Central memory CD8-positive, alpha-beta T cell (primary cell): Measurements from ENCODE around the gene MYO18A.

Experiments used
- ATAC-seq: fragments of 150-1000 bp; cut with Tn5 transposase; replicated peaks from 2 replicates; pipeline ENCODE4 v1.10.0; 2022; ENCODE audit warnings: mild to moderate bottlenecking, moderate FRiP score, moderate number of reproducible peaks; ENCODE audit not compliant: poor library complexity, severe bottlenecking; ENCODE audit errors: extremely low read depth
- DNase-seq, 2 donors: peaks; one replicate each; pipeline ENCODE4 v3.0.0; 2021; ENCODE audit warnings: low spot score in 2 of 2
- H3K27ac Mint-ChIP-seq: one replicate; pipeline ENCODE4 v1.8.0; 2022; ENCODE audit warnings: low read depth, mild to moderate bottlenecking, moderate library complexity, mixed read lengths
- H3K27me3 Mint-ChIP-seq: one replicate; pipeline ENCODE4 v1.8.0; 2022; ENCODE audit warnings: mixed read lengths
- H3K36me3 Mint-ChIP-seq: one replicate; pipeline ENCODE4 v1.8.0; 2022; ENCODE audit warnings: mild to moderate bottlenecking, moderate library complexity, mixed read lengths; ENCODE audit not compliant: insufficient read depth
- H3K4me1 Mint-ChIP-seq: one replicate; pipeline ENCODE4 v1.8.0; 2022; ENCODE audit warnings: mixed read lengths
- H3K4me3 Mint-ChIP-seq: one replicate; pipeline ENCODE4 v1.8.0; 2022; ENCODE audit warnings: mild to moderate bottlenecking, moderate library complexity, mixed read lengths
- H3K9me3 Mint-ChIP-seq: one replicate; pipeline ENCODE4 v1.8.0; 2022; ENCODE audit warnings: mixed read lengths

MYO18A gene

DNA sequence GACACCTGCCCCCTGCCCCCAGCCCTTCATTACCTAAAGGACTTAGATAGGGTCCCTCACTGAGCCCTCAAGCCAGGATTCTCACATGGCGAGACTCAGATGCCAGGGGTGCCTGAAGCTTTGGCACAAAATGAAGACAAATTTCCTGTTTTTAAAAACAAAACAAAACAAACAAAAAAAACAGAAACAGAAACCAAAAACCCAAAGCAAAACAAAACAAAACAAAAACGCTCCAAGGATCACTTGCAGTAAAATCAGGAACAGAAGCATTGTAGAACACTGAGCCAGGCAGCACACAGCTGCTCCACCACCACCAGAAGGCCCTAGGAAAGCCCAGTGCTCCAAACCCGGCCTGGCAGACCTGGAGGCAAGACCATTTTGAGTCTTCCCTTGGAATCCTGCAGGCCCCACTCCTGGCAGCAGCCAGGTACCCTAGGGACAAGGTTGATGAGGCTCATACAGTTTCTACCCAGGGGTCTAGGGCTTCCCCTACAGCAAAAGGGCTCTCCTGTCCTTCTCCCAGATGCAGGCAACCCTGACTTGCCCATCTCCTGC lies 20.8 kb downstream of the MYO18A start:
- DNase-seq (no peak), ATAC-seq (no peak)
- peaks cover 2% of the 10 kb centered on the region for H3K36me3 Mint-ChIP-seq
- no peaks in the 10 kb centered on the region for H3K27me3 Mint-ChIP-seq
- no peaks in the 10 kb centered on the region for H3K9me3 Mint-ChIP-seq
- peak overlapping the region; percentile 6 for H3K27ac Mint-ChIP-seq
- H3K4me1 Mint-ChIP-seq, result peaks cover 19% of the 10 kb centered on the region
- no peak overlapping the region for H3K4me3 Mint-ChIP-seq

DNA sequence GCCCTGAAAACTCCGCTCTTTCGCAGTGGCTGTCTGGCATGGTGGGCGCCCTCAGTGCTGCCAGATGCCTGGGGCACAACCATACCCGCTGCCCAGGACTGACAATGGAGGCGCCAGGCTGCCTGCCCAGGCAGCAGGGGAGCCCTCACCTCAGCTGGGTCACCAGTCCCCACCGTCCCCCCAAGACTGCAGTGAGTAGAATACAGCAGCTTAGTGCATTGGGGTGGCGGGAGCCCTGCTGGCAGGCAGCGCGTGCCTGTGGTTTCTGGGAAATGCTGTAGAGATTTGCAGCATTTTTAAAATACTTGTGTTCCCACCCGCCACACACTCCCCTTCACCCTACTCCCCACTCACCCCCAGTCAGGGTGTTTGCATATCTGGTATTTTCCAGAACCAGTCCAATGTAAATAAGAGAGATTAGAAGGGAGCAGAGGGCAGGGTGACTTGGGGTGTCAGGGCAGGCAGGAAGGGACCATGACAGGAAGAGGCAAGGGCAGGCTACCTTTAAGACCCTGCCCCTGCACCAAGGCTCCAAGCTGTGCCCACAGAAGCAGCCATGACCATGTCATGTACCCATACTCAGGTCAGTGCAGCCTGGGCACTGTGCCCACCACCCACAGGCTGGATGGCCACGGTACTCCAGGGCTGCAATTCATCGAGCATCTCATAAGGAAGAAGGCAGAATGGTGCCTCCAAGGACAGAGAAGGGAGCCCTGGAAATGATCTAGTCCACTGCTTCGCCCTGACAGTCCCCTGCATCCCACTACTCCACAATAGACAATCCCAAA lies 21.5 kb downstream of the MYO18A start:
- no peak overlapping the region for H3K4me3 Mint-ChIP-seq
- no peaks in the 10 kb centered on the region for H3K9me3 Mint-ChIP-seq
- H3K4me1 Mint-ChIP-seq, result peaks cover 24% of the 10 kb centered on the region
- no peak for ATAC-seq
- H3K27me3 Mint-ChIP-seq, result no peaks in the 10 kb centered on the region
- DNase-seq, result no peak
- peaks cover 4% of the 10 kb centered on the region for H3K36me3 Mint-ChIP-seq
- H3K27ac Mint-ChIP-seq, result peak overlapping the region; percentile 6

DNA sequence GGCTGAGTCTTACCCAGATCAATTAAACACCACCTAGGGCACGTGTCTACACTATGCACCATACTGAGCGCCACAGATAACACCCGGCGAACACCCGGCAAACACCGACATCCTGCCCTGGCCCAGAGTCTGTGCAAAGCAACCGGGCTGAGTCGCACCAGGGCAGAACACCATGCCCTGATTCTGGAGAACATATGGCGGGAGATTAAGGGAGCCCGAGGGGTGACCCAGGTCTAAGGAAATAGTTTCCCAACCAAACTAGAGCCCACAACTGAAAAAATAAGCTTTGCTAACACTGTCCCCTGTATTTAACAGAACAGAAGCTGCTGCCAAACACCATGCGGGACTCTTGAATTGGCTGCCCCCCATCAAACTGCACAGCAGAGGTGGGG lies 22.1 kb downstream of the MYO18A start:
- peaks cover 25% of the 10 kb centered on the region for H3K4me1 Mint-ChIP-seq
- H3K9me3 Mint-ChIP-seq, result no peaks in the 10 kb centered on the region
- no peaks in the 10 kb centered on the region for H3K27me3 Mint-ChIP-seq
- ATAC-seq, result no peak
- H3K4me3 Mint-ChIP-seq, result no peak overlapping the region
- H3K36me3 Mint-ChIP-seq, result peaks cover 4% of the 10 kb centered on the region
- H3K27ac Mint-ChIP-seq, result no peak overlapping the region
- no peak for DNase-seq

DNA sequence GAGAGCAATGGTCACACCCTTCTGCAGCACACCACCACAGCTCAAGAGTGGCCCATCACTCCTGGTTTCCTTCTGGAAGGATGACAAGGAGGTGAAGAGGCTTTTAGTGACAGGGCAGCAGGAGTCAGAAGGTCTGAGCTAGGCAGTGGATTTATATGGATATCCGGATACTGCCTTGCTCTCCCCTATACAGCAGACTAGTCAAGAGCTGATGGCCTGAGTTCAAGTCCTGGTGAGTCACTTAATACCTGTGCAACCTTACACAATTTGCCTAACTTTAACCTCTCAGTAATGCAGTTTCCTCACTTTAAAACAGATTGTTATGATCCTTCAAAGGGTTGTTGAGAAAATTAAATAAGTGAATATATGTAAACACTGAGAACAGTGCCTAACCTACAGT lies 22.9 kb downstream of the MYO18A start:
- Mint-ChIP-seq H3K9me3 (no peaks in the 10 kb centered on the region), H3K4me3 (no peak overlapping the region), H3K27me3 (no peaks in the 10 kb centered on the region), H3K4me1 (peaks cover 25% of the 10 kb centered on the region), H3K27ac (no peak overlapping the region), H3K36me3 (peaks cover 2% of the 10 kb centered on the region)
- no peak for ATAC-seq
- no peak for DNase-seq

DNA sequence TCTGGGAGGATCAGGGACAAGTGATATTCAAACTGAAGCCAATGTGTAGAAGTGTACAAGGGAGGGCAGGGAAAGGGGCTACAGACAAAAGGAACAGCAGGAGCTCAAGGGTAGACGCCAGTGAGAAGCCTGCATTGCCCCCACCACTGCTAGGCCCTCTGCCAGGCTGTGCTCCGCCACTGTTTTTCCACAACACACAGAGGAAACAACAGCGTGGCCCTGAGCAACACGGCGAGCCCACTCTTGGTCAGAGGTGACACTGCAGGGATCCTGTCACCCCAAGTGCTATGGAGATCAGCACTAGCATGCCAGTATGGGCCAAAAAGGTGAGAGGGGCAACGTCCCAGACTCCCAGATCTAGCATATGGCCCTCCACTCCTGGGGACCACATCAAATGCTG lies 23.4 kb downstream of the MYO18A start:
- Mint-ChIP-seq H3K27me3 (no peaks in the 10 kb centered on the region), H3K4me3 (no peak overlapping the region), H3K9me3 (no peaks in the 10 kb centered on the region), H3K36me3 (peaks cover 2% of the 10 kb centered on the region), H3K4me1 (peaks cover 25% of the 10 kb centered on the region), H3K27ac (no peak overlapping the region)
- DNase-seq (no peak), ATAC-seq (no peak)

DNA sequence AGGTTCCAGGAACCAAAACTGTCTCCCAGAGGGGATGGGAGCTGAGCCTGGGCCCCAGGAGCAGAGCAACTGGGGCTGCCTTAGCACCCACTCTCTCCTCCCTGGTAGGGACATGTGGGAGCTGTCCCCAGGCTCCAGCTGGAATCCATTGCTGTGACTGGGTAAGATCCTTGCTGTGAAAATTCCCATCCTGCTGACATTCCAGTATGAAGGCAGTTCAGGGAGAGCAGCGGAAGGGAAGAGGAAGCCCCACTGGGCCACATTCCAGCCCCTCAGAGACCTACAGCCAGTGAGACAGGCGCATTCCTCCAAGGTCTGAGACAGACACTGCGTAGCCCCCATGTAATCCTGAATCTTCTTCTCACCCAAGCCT lies 24.2 kb downstream of the MYO18A start:
- DNase-seq (no peak), ATAC-seq (no peak)
- Mint-ChIP-seq H3K27me3 (no peaks in the 10 kb centered on the region), H3K9me3 (no peaks in the 10 kb centered on the region), H3K36me3 (peaks cover 2% of the 10 kb centered on the region), H3K27ac (peak overlapping the region; percentile 32), H3K4me1 (peaks cover 25% of the 10 kb centered on the region), H3K4me3 (no peak overlapping the region)

DNA sequence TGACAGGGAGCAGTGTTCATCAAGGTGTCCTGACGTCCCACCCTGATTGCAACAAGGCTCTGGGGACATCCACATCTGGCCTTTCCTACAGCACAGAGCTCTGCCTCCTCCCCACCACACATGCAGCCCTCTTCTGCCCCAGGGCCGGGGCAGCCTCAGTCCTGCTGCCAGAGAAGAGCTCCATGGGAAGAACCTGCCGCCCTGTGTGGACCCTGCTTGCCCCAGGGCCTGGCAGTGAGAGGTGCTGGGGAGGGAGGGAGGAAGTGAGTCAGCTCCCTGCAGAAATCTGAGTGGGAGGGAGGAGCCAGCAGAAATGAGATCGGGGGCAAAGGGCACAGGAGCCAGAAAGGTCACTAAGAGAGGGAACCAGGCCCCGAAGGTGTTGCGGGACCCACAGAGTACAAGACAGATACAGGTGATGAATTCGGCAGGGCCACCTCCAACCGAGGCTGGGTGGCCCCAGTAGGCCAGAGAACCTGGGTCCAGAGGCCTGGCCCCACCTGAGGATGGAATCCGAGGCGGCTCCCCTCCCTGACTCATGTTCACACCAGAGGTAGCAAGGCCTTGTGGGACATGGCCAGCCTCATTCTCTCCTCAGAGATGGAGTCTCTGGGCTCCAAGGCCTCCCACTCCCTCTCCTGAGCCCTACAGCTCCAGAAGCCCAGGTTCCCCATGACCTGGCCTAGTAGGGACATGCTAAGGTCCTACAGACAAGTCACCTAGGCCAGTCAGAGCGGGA lies 24.8 kb downstream of the MYO18A start:
- DNase-seq, result no peak
- Mint-ChIP-seq H3K27me3 (no peaks in the 10 kb centered on the region), H3K4me3 (peak overlapping the region; percentile 23), H3K4me1 (peaks cover 25% of the 10 kb centered on the region), H3K9me3 (no peaks in the 10 kb centered on the region), H3K27ac (peak overlapping the region; percentile 16), H3K36me3 (peaks cover 2% of the 10 kb centered on the region)
- ATAC-seq, result peak; percentile 28

DNA sequence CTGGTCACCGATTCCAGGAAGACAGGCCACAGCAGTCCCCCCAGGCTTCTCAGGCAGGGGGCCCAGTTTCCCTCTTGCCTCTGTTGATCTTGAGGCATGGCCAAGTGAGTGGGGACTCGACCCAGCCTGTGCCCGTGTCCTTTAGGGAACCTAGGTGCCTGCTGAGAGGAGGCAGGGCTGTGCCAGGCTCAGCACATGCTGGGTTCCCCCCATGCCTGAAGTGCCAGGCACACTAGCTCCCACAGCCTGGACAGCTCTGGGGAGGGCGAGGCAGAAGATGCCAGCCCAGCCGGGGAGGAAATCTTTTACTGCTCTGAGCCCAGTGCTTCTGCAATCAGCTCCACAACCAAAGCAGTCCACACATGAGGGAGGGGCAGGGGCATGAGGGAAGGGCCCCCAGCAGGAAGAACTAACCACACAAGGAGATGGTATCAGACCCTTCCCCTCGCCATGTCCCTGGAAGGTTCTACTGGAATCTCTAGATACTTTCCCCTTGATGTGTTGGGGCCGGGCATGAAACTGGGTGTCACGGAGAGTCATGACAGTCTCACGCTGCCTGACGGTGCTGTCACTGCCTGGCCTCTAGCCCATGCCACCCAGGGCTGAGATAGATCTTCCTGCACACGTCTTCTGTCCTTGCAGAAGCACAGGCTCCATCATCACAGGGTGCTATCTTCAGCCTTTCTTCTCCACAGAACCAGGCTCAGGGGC lies 25.5 kb downstream of the MYO18A start:
- Mint-ChIP-seq H3K4me1 (peaks cover 28% of the 10 kb centered on the region), H3K36me3 (peaks cover 2% of the 10 kb centered on the region)
- ATAC-seq, result peak; percentile 40

DNA sequence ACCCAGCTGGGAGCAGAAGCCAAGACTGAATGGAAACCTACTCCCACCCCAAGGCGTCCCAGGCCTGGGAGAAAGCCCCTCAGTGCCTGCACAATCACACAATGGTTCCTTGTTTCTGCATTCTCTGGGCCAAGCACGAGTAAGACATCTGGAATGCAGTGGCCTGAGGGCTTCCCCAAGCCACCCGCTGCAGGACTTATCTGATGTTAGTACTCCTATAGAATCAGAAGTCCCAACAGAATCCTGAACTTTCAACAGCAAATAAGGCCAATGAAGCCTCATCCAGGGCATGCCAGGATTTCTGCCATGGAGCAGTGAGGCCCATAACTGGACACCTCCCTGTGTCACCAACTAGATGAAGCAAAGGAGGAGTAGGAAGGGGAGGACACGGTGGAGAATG lies 28.6 kb downstream of the MYO18A start:
- no peak for ATAC-seq
- H3K27ac Mint-ChIP-seq, result no peak overlapping the region
- no peaks in the 10 kb centered on the region for H3K27me3 Mint-ChIP-seq
- H3K36me3 Mint-ChIP-seq, result peaks cover 2% of the 10 kb centered on the region
- H3K9me3 Mint-ChIP-seq, result no peaks in the 10 kb centered on the region
- DNase-seq, result no peak
- no peak overlapping the region for H3K4me3 Mint-ChIP-seq
- H3K4me1 Mint-ChIP-seq, result peaks cover 25% of the 10 kb centered on the region

More for the DNA sequence above, 25.5 kb downstream of the MYO18A start:
- Mint-ChIP-seq H3K9me3 (no peaks in the 10 kb centered on the region), H3K4me3 (peak overlapping the region; percentile 23), H3K27ac (peak overlapping the region; percentile 16), H3K27me3 (no peaks in the 10 kb centered on the region)
- DNase-seq, result no peak

DNA sequence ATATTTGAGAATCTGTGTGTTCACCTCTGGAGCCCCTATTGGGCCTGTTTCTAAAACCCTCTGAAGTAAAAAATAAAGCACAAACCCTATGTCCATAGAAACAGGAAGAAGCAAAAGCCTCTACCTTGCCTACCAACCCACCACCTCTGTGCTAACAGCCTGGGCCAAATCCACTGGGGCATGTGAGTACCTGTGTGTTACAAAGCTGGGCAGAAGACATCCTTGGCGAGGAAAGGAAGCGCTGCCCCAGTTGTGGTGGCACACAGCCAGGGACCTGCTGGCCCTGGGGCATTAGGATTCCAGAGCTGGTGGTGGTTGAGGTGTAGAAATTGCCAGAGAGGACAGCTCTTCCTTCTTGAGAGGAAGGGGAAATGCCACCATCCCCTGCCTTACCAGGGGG lies 30.0 kb downstream of the MYO18A start:
- H3K9me3 Mint-ChIP-seq, result no peaks in the 10 kb centered on the region
- peak overlapping the region; percentile 75 for H3K4me3 Mint-ChIP-seq
- H3K4me1 Mint-ChIP-seq, result peaks cover 29% of the 10 kb centered on the region
- H3K27me3 Mint-ChIP-seq, result no peaks in the 10 kb centered on the region
- DNase-seq (no peak), ATAC-seq (no peak)
- H3K27ac Mint-ChIP-seq, result peak overlapping the region; percentile 85
- H3K36me3 Mint-ChIP-seq, result peaks cover 2% of the 10 kb centered on the region

DNA sequence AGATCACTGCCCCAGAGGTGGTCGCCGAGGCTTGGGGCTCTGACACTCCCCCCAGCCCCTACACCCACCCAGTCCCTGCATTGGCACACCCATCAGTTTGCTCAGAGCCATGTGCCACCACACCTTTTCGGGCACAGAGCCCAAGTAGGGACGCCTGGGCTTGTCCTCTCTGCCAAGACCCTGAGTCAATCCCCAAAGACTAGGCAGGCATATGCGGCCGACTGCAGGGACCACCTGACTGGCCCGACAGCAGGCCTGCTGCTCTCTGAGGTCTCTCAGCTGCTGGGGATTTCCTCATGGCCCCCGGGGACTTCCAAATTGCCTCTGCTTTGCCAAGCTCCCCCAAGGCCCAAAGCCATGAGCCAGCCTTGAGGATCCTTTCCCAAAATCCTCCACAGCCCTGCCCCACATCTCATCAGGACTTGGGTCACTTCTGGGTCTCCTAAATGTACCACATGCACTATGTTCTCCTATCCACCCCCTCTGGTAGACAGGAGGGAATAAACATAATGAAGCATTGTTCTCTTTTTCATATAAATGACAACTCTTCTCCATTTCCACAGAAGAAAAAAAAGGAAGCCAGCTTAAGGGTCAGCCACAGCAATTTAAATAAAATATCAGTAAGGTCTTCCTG lies 30.6 kb downstream of the MYO18A start:
- H3K36me3 Mint-ChIP-seq, result peaks cover 2% of the 10 kb centered on the region
- no peaks in the 10 kb centered on the region for H3K9me3 Mint-ChIP-seq
- no peak for DNase-seq
- peak overlapping the region; percentile 85 for H3K27ac Mint-ChIP-seq
- no peaks in the 10 kb centered on the region for H3K27me3 Mint-ChIP-seq
- H3K4me1 Mint-ChIP-seq, result peaks cover 25% of the 10 kb centered on the region
- H3K4me3 Mint-ChIP-seq, result peak overlapping the region; percentile 75
- no peak for ATAC-seq

DNA sequence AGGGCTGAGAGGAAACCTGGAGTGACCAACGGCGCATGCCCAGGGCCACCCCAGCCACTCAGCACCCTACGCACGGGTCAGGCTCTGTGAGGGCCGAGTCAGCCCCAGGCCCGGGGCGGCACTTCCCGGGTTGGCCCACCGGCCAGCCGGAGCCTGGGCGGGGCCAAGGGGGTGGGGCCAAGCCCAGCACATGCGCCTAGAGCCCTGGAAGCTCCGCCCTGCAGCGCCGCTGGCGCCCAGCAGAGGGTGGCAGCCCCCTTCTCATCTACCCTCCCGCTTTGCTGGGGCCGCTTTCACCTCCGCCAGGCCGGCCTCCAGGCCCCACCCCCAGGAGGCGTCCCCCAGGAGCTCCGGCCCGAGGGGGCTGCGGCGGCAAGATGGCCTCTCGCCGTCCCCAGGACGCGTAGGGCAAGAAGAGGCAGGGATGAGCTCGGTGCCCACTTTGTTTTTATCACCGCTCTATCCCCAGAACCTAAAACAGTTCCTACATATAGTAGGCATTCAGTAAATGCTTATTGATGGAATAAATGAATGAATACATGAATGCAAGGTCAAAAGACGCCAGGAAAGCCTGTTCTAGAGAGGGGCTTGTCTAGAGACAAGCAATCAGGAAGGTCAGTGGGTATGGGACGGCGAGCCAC lies 31.3 kb downstream of the MYO18A start:
- Mint-ChIP-seq H3K27me3 (no peaks in the 10 kb centered on the region), H3K4me3 (peak overlapping the region; percentile 75), H3K36me3 (no peaks in the 10 kb centered on the region), H3K9me3 (no peaks in the 10 kb centered on the region), H3K4me1 (peaks cover 27% of the 10 kb centered on the region), H3K27ac (peak overlapping the region; percentile 85)
- ATAC-seq (peak; percentile 86), DNase-seq (peak; percentile 85 to 91)
